Activated CD8-positive, alpha-beta T cell treated with anti-CD3 and anti-CD28 coated beads for 36 hours (primary cell): Measurements from ENCODE around the gene ACTL8. TPM values are rescaled to one million over a fixed set of nuclear protein-coding genes. Genes with fewer than 3 reads are reported as not detected.

Source experiments
- ATAC-seq: fragments of 200-7000 bp; cut with Tn5 transposase; one replicate; pipeline ENCODE4 v1.10.0; 2021; ENCODE audit warnings: mild to moderate bottlenecking, moderate library complexity
- CTCF ChIA-PET: fragments of 350-600 bp; sonication (Branson Sonifier 250); formaldehyde crosslinking; loops from one replicate; lab custom pipeline; 2021; ENCODE audit warnings: antibody characterized with exemption; lab: Charles Lee
- POLR2A ChIA-PET: fragments of 350-600 bp; sonication (Branson Sonifier 250); formaldehyde crosslinking; loops from one replicate; lab custom pipeline; 2021; ENCODE audit warnings: antibody characterized with exemption; lab: Charles Lee
- DNase-seq: peaks from one replicate; pipeline ENCODE4 v3.0.0-alpha.2; 2020
- H3K27ac Mint-ChIP-seq: one replicate; pipeline ENCODE4 v1.8.0; 2021; ENCODE audit warnings: mild to moderate bottlenecking, mixed read lengths
- H3K27me3 Mint-ChIP-seq: one replicate; pipeline ENCODE4 v1.8.0; 2021; ENCODE audit warnings: mixed read lengths
- H3K36me3 Mint-ChIP-seq: one replicate; pipeline ENCODE4 v1.8.0; 2021; ENCODE audit warnings: low read depth, mixed read lengths
- H3K4me1 Mint-ChIP-seq: one replicate; pipeline ENCODE4 v1.8.0; 2021; ENCODE audit warnings: low read depth, mixed read lengths
- H3K4me3 Mint-ChIP-seq: one replicate; pipeline ENCODE4 v1.8.0; 2021; ENCODE audit warnings: mild to moderate bottlenecking, moderate library complexity, mixed read lengths
- H3K9me3 Mint-ChIP-seq: one replicate; pipeline ENCODE4 v1.8.0; 2021; ENCODE audit warnings: mixed read lengths
- CTCF ChIP-seq: fragments of 200-600 bp; IDR thresholded peaks from one replicate; pipeline ENCODE4 v1.8.0; 2022; ENCODE audit warnings: antibody characterized with exemption, mild to moderate bottlenecking
- intact Hi-C: fragments of 100-400 bp; cut with micrococcal nuclease; formaldehyde crosslinking; loops from one replicate; pipeline ENCODE4 v1.10.0; 2022
- total RNA-seq, 2 experiments: library from RNA; stranded (reverse); gene quantifications; one replicate each; pipeline ENCODE4 v1.2.3, GENCODE V29; 2021

The ACTL8 gene
- total RNA-seq, 2 experiments from 2014 or later, result not detected

GRCh38 chr1:17765444-17766411 lies 10.6 kb downstream of the ACTL8 start:
- ATAC-seq, result no peak
- Mint-ChIP-seq H3K4me1 (no peaks in the 10 kb centered on the region), H3K9me3 (peaks cover 2% of the 10 kb centered on the region)

GRCh38 chr1:17768651-17769241 lies 13.6 kb downstream of the ACTL8 start:
- ChIA-PET POLR2A (no interaction called here), CTCF (no interaction called here)
- Mint-ChIP-seq H3K4me1 (no peaks in the 10 kb centered on the region), H3K27ac (no peak overlapping the region), H3K27me3 (no peaks in the 10 kb centered on the region), H3K9me3 (no peaks in the 10 kb centered on the region), H3K36me3 (no peaks in the 10 kb centered on the region), H3K4me3 (no peak overlapping the region)
- ATAC-seq (no peak), DNase-seq (no peak)
- intact Hi-C loops, result no loop called here
- no peak for TF ChIP-seq CTCF

More at GRCh38 chr1:17765444-17766411, 10.6 kb downstream of the ACTL8 start:
- Mint-ChIP-seq H3K4me3 (no peak overlapping the region), H3K36me3 (no peaks in the 10 kb centered on the region), H3K27ac (no peak overlapping the region), H3K27me3 (no peaks in the 10 kb centered on the region)
- ChIA-PET POLR2A (no interaction called here), CTCF (no interaction called here)
- intact Hi-C loops, result no loop called here
- no peak for TF ChIP-seq CTCF
- DNase-seq, result no peak

DNA sequence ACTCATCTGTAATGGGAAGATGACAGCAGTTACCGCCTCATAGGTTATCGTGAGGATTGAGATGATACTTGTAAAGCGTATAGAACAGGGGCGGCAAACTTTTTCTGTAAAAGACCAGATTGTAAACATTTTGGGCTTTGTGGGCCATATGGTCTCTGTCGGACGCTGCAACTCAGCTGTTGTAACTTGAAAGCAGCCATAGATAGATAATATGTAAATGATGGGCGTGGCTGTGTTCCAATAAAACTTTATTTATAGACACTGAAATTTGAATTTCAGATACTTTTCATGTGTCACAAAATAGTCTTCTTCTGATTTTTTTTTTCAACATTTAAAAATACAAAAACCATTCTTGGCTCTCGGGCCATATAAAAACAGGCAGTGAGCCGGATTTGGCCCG lies 15.8 kb downstream of the ACTL8 start:
- Mint-ChIP-seq H3K27ac (no peak overlapping the region), H3K36me3 (no peaks in the 10 kb centered on the region), H3K27me3 (no peaks in the 10 kb centered on the region), H3K4me1 (no peaks in the 10 kb centered on the region), H3K9me3 (no peaks in the 10 kb centered on the region), H3K4me3 (no peak overlapping the region)
- CTCF ChIA-PET, result no interaction called here
- POLR2A ChIA-PET, result no interaction called here
- no peak for TF ChIP-seq CTCF
- intact Hi-C loops, result no loop called here
- no peak for DNase-seq
- no peak for ATAC-seq

DNA sequence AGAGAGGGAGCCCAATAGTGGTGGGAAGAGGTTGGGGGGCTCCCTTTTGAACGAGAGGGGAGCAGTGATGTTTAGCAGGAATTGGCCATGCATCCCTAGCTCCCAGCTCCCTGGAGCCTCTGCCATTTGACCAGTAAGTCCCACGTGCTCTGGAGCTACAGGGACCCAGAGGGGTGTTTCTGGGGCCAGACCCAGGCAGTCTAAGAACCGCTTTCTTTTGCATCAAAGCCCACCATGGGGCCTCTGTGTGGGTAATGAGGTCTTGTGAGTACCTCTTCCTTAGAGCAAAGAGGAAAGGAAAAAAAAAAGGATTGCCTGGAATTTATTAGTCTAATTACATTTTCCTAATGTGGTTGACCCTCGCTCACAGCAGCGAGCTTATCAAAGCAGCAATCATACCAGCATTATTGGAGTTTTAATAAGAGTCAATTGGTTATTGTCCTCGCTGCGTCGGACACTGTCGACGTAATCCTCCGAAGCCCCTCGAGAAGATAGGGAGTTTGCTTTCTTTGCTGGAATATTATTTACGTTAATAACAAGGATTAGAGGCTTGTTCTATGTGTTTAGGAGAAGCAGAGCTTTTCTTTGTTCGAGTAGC lies 17.6 kb downstream of the ACTL8 start:
- no peaks in the 10 kb centered on the region for H3K9me3 Mint-ChIP-seq
- intact Hi-C loops, result no loop called here
- ChIA-PET POLR2A (no interaction called here), CTCF (no interaction called here)
- ATAC-seq (no peak), DNase-seq (no peak)
- no peak for TF ChIP-seq CTCF
- H3K27ac Mint-ChIP-seq, result no peak overlapping the region
- H3K27me3 Mint-ChIP-seq, result no peaks in the 10 kb centered on the region
- H3K36me3 Mint-ChIP-seq, result no peaks in the 10 kb centered on the region
- H3K4me1 Mint-ChIP-seq, result no peaks in the 10 kb centered on the region
- H3K4me3 Mint-ChIP-seq, result no peak overlapping the region
